IPS-20b (cell line): Measurements from ENCODE around the gene SLC39A11.

Experiments used
- H3K27ac ChIP-seq: one replicate; pipeline ENCODE4 v1.5.1; 2013; ENCODE audit warnings: low read length
- H3K27me3 ChIP-seq: 2 replicates; pipeline ENCODE4 v1.6.1; 2013; ENCODE audit warnings: mild to moderate bottlenecking, low read length, inconsistent platforms; ENCODE audit not compliant: insufficient read depth
- H3K36me3 ChIP-seq: 2 replicates; pipeline ENCODE4 v1.6.1; 2013; ENCODE audit warnings: low read depth, mild to moderate bottlenecking, inconsistent platforms, low read length, moderate library complexity; ENCODE audit not compliant: insufficient read depth
- H3K4me1 ChIP-seq: 2 replicates; pipeline ENCODE4 v1.6.1; 2013; ENCODE audit warnings: mild to moderate bottlenecking, control low read depth, inconsistent platforms, low read length, moderate library complexity; ENCODE audit not compliant: insufficient read depth
- H3K4me3 ChIP-seq: 2 replicates; pipeline ENCODE4 v1.5.1; 2013; ENCODE audit warnings: mild to moderate bottlenecking, low read length, inconsistent platforms
- H3K9ac ChIP-seq: 2 replicates; pipeline ENCODE4 v1.6.1; 2013; ENCODE audit warnings: low read depth, mild to moderate bottlenecking, inconsistent platforms, low read length, moderate library complexity
- H3K9me3 ChIP-seq: 2 replicates; pipeline ENCODE4 v1.6.1; 2013; ENCODE audit warnings: mild to moderate bottlenecking, low read depth, low read length, inconsistent platforms; ENCODE audit not compliant: insufficient read depth

SLC39A11 gene

DNA sequence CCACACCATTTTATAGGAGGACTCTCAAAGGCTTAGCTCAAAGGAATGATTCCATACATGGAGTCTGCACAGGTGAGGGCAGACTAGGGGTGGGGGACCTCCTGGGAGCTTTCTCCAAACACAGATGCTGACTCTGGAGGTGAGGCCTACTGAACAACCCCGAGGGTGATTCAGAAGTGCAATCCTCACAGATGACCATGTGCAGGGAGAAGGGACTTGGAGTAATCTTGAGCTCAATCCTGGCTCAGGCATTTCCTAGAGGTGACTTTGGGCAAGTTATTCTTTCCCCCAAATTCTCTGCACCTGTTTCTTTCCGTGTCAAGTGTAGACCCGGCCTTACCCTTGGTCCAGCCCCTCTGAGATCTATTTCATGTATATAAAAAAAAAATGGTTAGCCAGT, 401.5 kb downstream of the SLC39A11 start:
- Histone ChIP-seq H3K4me3 (no peak overlapping the region), H3K9ac (no peak overlapping the region), H3K4me1 (no peaks in the 10 kb centered on the region), H3K27ac (no peak overlapping the region), H3K36me3 (no peaks in the 10 kb centered on the region), H3K27me3 (no peaks in the 10 kb centered on the region), H3K9me3 (no peaks in the 10 kb centered on the region)

DNA sequence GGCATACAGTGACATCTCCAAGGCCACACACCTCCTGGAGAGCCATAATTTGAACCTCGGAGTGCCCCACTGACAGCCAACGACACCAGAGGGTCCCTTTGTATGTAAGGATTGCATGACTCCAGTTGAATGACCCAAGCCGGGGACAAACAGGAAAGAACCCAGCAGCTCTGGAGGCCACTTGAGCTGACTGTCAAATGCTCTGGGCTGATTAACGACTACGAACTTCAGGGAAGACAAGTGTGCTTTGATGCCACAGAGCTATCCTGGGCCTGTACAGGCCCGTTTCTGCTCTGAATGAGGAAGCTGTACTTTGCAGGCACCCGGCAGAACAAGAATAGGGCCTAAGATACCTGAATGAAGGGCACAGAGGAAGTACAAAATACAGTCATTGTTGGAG, 404.6 kb downstream of the SLC39A11 start:
- no peaks in the 10 kb centered on the region for H3K9me3 ChIP-seq
- no peak overlapping the region for H3K9ac ChIP-seq
- no peak overlapping the region for H3K4me3 ChIP-seq
- no peaks in the 10 kb centered on the region for H3K27me3 ChIP-seq
- H3K4me1 ChIP-seq = no peaks in the 10 kb centered on the region; the same call in 1 of the 2 replicates
- H3K27ac ChIP-seq = no peak overlapping the region
- no peaks in the 10 kb centered on the region for H3K36me3 ChIP-seq

DNA sequence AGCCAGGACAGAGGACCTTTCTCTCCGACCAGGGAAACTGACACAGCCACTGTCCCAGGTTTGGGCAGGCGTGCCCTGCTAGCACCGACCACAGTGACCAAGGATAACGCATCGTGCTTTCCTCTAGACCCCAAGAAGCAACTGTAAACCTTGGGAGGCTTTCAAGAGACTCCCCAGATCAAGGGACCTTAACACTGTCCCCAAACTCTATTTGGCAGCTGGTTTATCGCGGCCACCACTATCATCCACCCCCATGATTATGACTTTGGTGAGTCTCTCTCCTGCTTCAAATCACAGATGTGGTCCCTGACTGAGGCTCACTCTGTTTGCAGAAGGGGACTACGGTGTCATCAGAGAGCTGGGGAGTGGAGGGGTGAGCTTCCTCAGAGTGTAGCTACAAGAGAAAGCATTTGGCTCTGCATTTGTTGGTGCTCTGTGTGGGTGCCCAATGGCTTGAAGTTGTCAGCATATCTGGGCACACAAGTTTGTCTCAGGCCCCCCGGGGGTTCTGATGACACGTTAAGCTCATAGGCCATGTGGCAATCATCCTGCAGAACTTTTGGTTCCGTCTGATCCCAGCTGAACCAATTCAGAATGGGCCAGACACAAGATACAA, 408.0 kb downstream of the SLC39A11 start:
- Histone ChIP-seq H3K36me3 (no peaks in the 10 kb centered on the region), H3K27ac (no peak overlapping the region), H3K4me1 (no peaks in the 10 kb centered on the region; the same call in 1 of the 2 replicates), H3K4me3 (no peak overlapping the region), H3K27me3 (no peaks in the 10 kb centered on the region), H3K9me3 (no peaks in the 10 kb centered on the region), H3K9ac (no peak overlapping the region)

- no peaks in the 10 kb centered on the region for H3K9me3 ChIP-seq
- no peak overlapping the region for H3K27ac ChIP-seq
- H3K36me3 ChIP-seq = no peaks in the 10 kb centered on the region
- no peak overlapping the region for H3K4me3 ChIP-seq
- no peaks in the 10 kb centered on the region for H3K27me3 ChIP-seq
- H3K4me1 ChIP-seq = no peaks in the 10 kb centered on the region; the same call in 1 of the 2 replicates
- no peak overlapping the region for H3K9ac ChIP-seq
Measured at GRCh38 chr17:72683506-72684404, 408.7 kb downstream of the SLC39A11 start.

DNA sequence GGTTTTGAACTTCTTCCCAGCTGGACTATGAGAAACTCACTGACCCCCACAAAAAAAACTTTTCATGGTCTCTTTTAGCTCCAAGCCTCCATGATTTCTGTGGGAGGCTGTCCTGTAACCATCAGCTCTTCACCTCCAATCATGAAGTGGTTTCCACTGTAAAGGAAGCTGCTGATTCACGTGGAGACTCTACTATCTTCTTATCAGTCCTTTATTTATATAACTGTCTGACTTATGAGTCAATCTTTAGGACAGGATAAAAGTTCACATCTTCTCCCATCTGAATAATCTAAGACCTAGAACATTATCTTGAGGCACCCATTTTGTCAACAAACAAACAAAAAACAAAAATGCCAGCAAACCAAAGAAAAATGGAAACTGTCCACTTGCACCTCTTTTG, 409.9 kb downstream of the SLC39A11 start:
- H3K36me3 ChIP-seq = no peaks in the 10 kb centered on the region
- H3K9me3 ChIP-seq = no peaks in the 10 kb centered on the region
- H3K9ac ChIP-seq = no peak overlapping the region
- H3K27ac ChIP-seq = no peak overlapping the region
- no peaks in the 10 kb centered on the region; the same call in 1 of the 2 replicates for H3K4me1 ChIP-seq
- H3K27me3 ChIP-seq = no peaks in the 10 kb centered on the region
- no peak overlapping the region for H3K4me3 ChIP-seq

- Histone ChIP-seq H3K27ac (no peak overlapping the region), H3K4me1 (no peaks in the 10 kb centered on the region; the same call in 1 of the 2 replicates), H3K27me3 (no peaks in the 10 kb centered on the region), H3K9ac (no peak overlapping the region), H3K36me3 (no peaks in the 10 kb centered on the region), H3K9me3 (no peaks in the 10 kb centered on the region), H3K4me3 (no peak overlapping the region)
Measured at GRCh38 chr17:72681844-72682243, 410.6 kb downstream of the SLC39A11 start.

DNA sequence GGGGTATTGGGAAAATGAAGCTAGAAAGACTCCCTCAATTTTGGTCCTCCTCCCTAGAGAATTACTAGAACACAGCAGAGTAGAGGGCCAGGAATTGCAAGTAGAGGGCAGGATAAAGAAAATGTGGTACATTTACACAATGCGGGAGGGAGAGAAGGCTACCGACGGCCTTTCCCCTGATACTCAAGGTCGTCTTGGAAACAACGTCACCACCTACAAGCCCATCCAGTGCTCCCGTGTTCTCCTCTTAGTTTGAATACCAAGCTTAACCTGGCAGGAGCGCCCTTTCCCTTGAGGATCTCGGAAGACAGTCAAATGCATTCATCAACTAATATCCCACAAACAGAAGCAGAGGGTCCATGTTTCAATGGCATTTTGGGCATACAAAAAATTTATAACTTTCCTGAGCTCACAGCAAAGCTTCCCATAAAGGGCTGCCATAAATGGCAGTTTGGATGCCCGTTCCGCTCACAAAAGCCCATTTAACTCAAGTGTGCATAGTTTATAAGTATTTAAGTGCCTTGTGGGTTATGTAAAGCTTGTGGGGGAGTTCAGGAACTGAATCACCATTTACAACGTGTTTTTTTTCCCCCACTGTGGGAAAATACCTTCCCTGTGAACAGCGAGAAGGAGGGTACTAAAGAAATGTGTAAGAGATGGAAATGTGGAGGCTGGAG, 414.6 kb downstream of the SLC39A11 start:
- Histone ChIP-seq H3K9me3 (no peaks in the 10 kb centered on the region), H3K4me1 (no peaks in the 10 kb centered on the region), H3K27me3 (no peaks in the 10 kb centered on the region), H3K9ac (no peak overlapping the region), H3K27ac (no peak overlapping the region), H3K4me3 (no peak overlapping the region), H3K36me3 (no peaks in the 10 kb centered on the region)

GRCh38 chr17:72677108-72677507, 415.4 kb downstream of the SLC39A11 start:
- H3K9ac ChIP-seq = no peak overlapping the region
- no peaks in the 10 kb centered on the region for H3K36me3 ChIP-seq
- H3K9me3 ChIP-seq = no peaks in the 10 kb centered on the region
- no peaks in the 10 kb centered on the region for H3K27me3 ChIP-seq
- no peak overlapping the region for H3K4me3 ChIP-seq
- H3K4me1 ChIP-seq = no peaks in the 10 kb centered on the region
- H3K27ac ChIP-seq = no peak overlapping the region

DNA sequence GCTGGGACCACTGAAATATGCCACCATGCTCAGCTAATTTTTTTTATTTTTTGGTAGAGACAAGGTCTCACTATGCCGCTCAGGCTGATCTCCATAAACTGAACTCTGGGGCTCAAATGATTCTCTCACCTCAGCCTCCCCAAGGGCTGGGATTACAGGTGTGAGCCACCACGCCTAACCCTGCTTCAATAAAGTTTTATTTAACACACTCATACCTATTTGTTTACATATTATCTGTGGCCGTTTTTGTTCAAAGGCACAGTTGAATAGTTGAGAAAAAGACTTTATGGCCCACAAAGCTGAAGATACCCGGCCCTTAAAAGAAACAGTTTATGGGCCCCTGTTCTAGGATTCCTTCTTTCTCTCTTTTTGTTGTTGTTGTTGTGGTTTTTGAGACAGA, 419.8 kb downstream of the SLC39A11 start:
- Histone ChIP-seq H3K27me3 (no peaks in the 10 kb centered on the region), H3K9ac (no peak overlapping the region), H3K4me3 (no peak overlapping the region), H3K36me3 (no peaks in the 10 kb centered on the region), H3K9me3 (no peaks in the 10 kb centered on the region), H3K27ac (no peak overlapping the region), H3K4me1 (no peaks in the 10 kb centered on the region)

GRCh38 chr17:72671016-72671415, 421.5 kb downstream of the SLC39A11 start:
- Histone ChIP-seq H3K36me3 (no peaks in the 10 kb centered on the region), H3K4me1 (peaks cover 11% of the 10 kb centered on the region), H3K27ac (no peak overlapping the region), H3K9ac (no peak overlapping the region), H3K4me3 (no peak overlapping the region), H3K27me3 (no peaks in the 10 kb centered on the region), H3K9me3 (no peaks in the 10 kb centered on the region)

- no peaks in the 10 kb centered on the region for H3K36me3 ChIP-seq
- no peak overlapping the region for H3K4me3 ChIP-seq
- no peak overlapping the region for H3K9ac ChIP-seq
- H3K27me3 ChIP-seq = no peaks in the 10 kb centered on the region
- H3K27ac ChIP-seq = no peak overlapping the region
- no peaks in the 10 kb centered on the region for H3K9me3 ChIP-seq
- peaks cover 12% of the 10 kb centered on the region for H3K4me1 ChIP-seq
Measured at GRCh38 chr17:72667096-72668063, 425.1 kb downstream of the SLC39A11 start.
